Fibroblast of mammary gland (primary cell): ENCODE results near the gene KDM4B.
A peak's percentile ranks its signal among the peaks of the same experiment; 100 is the strongest.

Source experiments
- DNase-seq: peaks from one replicate; pipeline ENCODE4 v3.0.0-alpha.2; 2010; ENCODE audit warnings: low read depth
- H3K4me3 ChIP-seq: 2 replicates; pipeline ENCODE4 v1.5.1; 2011; ENCODE audit warnings: low read depth, mild to moderate bottlenecking, low read length, moderate library complexity; ENCODE audit not compliant: control insufficient read depth
- CTCF ChIP-seq: conservative IDR thresholded peaks from 2 replicates; pipeline ENCODE4 v1.5.1; 2011; ENCODE audit warnings: low read depth, low read length, inconsistent platforms; ENCODE audit not compliant: control insufficient read depth, insufficient read depth

The KDM4B gene

GRCh38 chr19:5085566-5085965, 116.7 kb downstream of the KDM4B start:
- H3K4me3 ChIP-seq: no peak overlapping the region
- TF ChIP-seq CTCF: no peak
- no peak for DNase-seq

- no peak overlapping the region for H3K4me3 ChIP-seq
- DNase-seq: no peak
- no peak for TF ChIP-seq CTCF
Measured at GRCh38 chr19:5086230-5086629, 117.3 kb downstream of the KDM4B start.

GRCh38 chr19:5086725-5087439, 118.0 kb downstream of the KDM4B start:
- no peak overlapping the region for H3K4me3 ChIP-seq
- no peak for DNase-seq
- no peak for TF ChIP-seq CTCF

GRCh38 chr19:5089283-5089682, 120.4 kb downstream of the KDM4B start:
- DNase-seq: no peak
- TF ChIP-seq CTCF: no peak

GRCh38 chr19:5090465-5091017, 121.6 kb downstream of the KDM4B start:
- DNase-seq: no peak
- TF ChIP-seq CTCF: no peak
- no peak overlapping the region for H3K4me3 ChIP-seq

More at GRCh38 chr19:5089283-5089682, 120.4 kb downstream of the KDM4B start:
- no peak overlapping the region for H3K4me3 ChIP-seq

- no peak for TF ChIP-seq CTCF
- peak; percentile 36 for DNase-seq
- H3K4me3 ChIP-seq: no peak overlapping the region
Measured at GRCh38 chr19:5091018-5091683, 122.2 kb downstream of the KDM4B start.
